Neural progenitor cell (in vitro differentiated cells): ENCODE measurements around the gene CDH13. TPM values are rescaled to one million over a fixed set of nuclear protein-coding genes. Genes with fewer than 3 reads are reported as not detected.

Experiments
- DNase-seq: peaks from one replicate; pipeline ENCODE4 v3.0.0-alpha.2; 2016; ENCODE audit warnings: low spot score
- H2AFZ ChIP-seq: fragments of 200-600 bp; sonication (generic); replicated peaks from 2 replicates; pipeline ENCODE4 v1.6.1; 2016; ENCODE audit warnings: antibody characterized with exemption
- H3F3A ChIP-seq: fragments of 200-600 bp; sonication (generic); 2 replicates; pipeline ENCODE4 v1.6.1; 2016; ENCODE audit warnings: antibody characterized with exemption, low read depth
- H3K27ac ChIP-seq: fragments of 200-600 bp; sonication (generic); 2 replicates; pipeline ENCODE4 v1.5.1; 2016; ENCODE audit warnings: mild to moderate bottlenecking
- H3K27me3 ChIP-seq: fragments of 200-600 bp; sonication (generic); 2 replicates; pipeline ENCODE4 v1.6.1; 2016; ENCODE audit warnings: mild to moderate bottlenecking, moderate library complexity
- H3K36me3 ChIP-seq: fragments of 200-600 bp; sonication (generic); 2 replicates; pipeline ENCODE4 v1.5.1; 2016
- H3K4me1 ChIP-seq: fragments of 200-600 bp; sonication (generic); 2 replicates; pipeline ENCODE4 v1.6.1; 2016; ENCODE audit warnings: mixed run types
- H3K4me2 ChIP-seq: fragments of 200-600 bp; sonication (generic); 2 replicates; pipeline ENCODE4 v1.6.1; 2016
- H3K4me3 ChIP-seq: fragments of 200-600 bp; sonication (generic); 2 replicates; pipeline ENCODE4 v1.5.1; 2016
- H3K79me2 ChIP-seq: fragments of 200-600 bp; sonication (generic); 2 replicates; pipeline ENCODE4 v1.6.1; 2016; ENCODE audit warnings: low read depth
- H3K9ac ChIP-seq: fragments of 200-600 bp; sonication (generic); 2 replicates; pipeline ENCODE4 v1.6.1; 2016
- H3K9me3 ChIP-seq: fragments of 200-600 bp; sonication (generic); 2 replicates; pipeline ENCODE4 v1.5.1; 2016; ENCODE audit warnings: low read depth
- H4K20me1 ChIP-seq: fragments of 200-600 bp; sonication (generic); 2 replicates; pipeline ENCODE4 v1.6.1; 2016; ENCODE audit warnings: low read depth
- H3K27ac Mint-ChIP-seq: 3 replicates; pipeline ENCODE4 v1.8.0; 2021; ENCODE audit warnings: mixed read lengths
- H3K27me3 Mint-ChIP-seq: 2 replicates; pipeline ENCODE4 v1.8.0; 2022; ENCODE audit warnings: low read depth, mild to moderate bottlenecking, inconsistent platforms, moderate library complexity, mixed read lengths; ENCODE audit not compliant: insufficient read depth
- H3K36me3 Mint-ChIP-seq: 3 replicates; pipeline ENCODE4 v1.8.0; 2021; ENCODE audit warnings: mixed read lengths
- H3K4me1 Mint-ChIP-seq: 3 replicates; pipeline ENCODE4 v1.8.0; 2021; ENCODE audit warnings: mixed read lengths
- H3K4me3 Mint-ChIP-seq: 3 replicates; pipeline ENCODE4 v1.8.0; 2021; ENCODE audit warnings: mild to moderate bottlenecking, moderate library complexity, mixed read lengths
- H3K9me3 Mint-ChIP-seq: 3 replicates; pipeline ENCODE4 v1.8.0; 2020; ENCODE audit warnings: mixed read lengths
- EZH2 ChIP-seq: fragments of 200-600 bp; sonication (generic); IDR thresholded peaks from 2 replicates; pipeline ENCODE4 v1.6.1; 2017; ENCODE audit warnings: antibody characterized with exemption, mild to moderate bottlenecking, moderate library complexity
- EZH2phosphoT487 ChIP-seq: fragments of 200-600 bp; sonication (generic); IDR thresholded peaks from 2 replicates; pipeline ENCODE4 v1.6.1; 2017; ENCODE audit warnings: antibody characterized with exemption
- total RNA-seq: library from RNA; depleted of rRNA; stranded (reverse); fragments of >200 nt; gene quantifications from 2 replicates; pipeline ENCODE4 v1.2.3, GENCODE V29; 2015; ENCODE audit warnings: low replicate concordance
- TF ChIP-seq, protein P1 (sequence below): fragments of 200-600 bp; sonication (generic); IDR thresholded peaks from 2 replicates; pipeline ENCODE4 v1.5.1; 2017; ENCODE audit warnings: antibody characterized with exemption, mild to moderate bottlenecking

CDH13 gene
- total RNA-seq, 1 donor from 2014 or later: 3.0 TPM

DNA sequence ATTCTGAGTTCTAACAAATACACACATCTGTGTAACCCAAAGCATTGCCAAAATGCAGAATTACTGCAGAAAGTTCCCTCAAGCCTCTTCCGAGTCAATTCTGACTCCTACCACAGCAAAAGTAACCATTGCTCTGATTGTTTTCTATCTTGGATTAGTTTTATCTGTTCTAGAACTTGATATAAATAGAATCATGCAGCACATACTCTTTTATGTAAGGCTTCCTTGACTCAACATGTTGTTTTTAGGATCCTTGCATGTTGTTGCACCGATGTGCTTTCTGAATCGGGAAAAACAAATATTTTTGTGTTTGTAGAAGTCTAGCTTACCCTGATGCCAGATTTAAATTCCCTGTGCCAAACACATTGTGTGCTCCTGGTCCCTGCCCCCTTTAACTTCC is 140.4 kb downstream of the CDH13 start:
- Mint-ChIP-seq H3K27me3 (peaks cover 2% of the 10 kb centered on the region), H3K4me3 (no peak overlapping the region), H3K9me3 (no peaks in the 10 kb centered on the region), H3K4me1 (no peaks in the 10 kb centered on the region), H3K36me3 (no peaks in the 10 kb centered on the region), H3K27ac (no peak overlapping the region)
- no peak for DNase-seq
- Histone ChIP-seq H3K27ac (no peak overlapping the region), H3K79me2 (no peaks in the 10 kb centered on the region), H4K20me1 (no peaks in the 10 kb centered on the region), H3K9ac (no peak overlapping the region), H3K4me1 (no peaks in the 10 kb centered on the region), H3K4me3 (no peak overlapping the region), H3K36me3 (no peaks in the 10 kb centered on the region), H3K27me3 (no peaks in the 10 kb centered on the region), H3K9me3 (no peaks in the 10 kb centered on the region), H3F3A (no peaks in the 10 kb centered on the region), H2AFZ (no peak overlapping the region), H3K4me2 (no peak overlapping the region)
- TF ChIP-seq EZH2 (no peak), EZH2phosphoT487 (no peak)
- TF ChIP-seq, protein P1, sequence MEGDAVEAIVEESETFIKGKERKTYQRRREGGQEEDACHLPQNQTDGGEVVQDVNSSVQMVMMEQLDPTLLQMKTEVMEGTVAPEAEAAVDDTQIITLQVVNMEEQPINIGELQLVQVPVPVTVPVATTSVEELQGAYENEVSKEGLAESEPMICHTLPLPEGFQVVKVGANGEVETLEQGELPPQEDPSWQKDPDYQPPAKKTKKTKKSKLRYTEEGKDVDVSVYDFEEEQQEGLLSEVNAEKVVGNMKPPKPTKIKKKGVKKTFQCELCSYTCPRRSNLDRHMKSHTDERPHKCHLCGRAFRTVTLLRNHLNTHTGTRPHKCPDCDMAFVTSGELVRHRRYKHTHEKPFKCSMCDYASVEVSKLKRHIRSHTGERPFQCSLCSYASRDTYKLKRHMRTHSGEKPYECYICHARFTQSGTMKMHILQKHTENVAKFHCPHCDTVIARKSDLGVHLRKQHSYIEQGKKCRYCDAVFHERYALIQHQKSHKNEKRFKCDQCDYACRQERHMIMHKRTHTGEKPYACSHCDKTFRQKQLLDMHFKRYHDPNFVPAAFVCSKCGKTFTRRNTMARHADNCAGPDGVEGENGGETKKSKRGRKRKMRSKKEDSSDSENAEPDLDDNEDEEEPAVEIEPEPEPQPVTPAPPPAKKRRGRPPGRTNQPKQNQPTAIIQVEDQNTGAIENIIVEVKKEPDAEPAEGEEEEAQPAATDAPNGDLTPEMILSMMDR: no peak

DNA sequence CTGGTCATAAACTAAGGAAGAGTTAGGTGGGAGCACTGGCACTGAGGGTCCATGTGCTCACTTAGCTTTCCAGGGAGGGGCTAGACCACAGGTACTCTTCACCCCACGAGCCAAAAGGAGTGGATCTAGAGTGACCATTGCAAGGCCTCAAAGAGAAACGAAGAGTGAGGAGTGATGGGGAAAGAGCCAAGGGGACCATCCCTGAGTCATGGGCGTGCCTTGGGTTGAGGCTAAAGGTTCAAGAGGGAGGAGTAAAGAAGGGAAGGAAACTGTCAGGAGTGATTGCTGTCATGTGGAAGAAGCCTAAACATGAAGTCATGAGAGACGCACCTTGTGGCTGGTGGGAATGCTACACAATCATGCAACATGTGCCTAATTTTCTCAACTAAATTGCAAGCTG is 141.0 kb downstream of the CDH13 start:
- no peaks in the 10 kb centered on the region for H3K4me1 ChIP-seq
- H4K20me1 ChIP-seq: no peaks in the 10 kb centered on the region
- Mint-ChIP-seq H3K27me3 (peaks cover 2% of the 10 kb centered on the region), H3K36me3 (no peaks in the 10 kb centered on the region), H3K27ac (no peak overlapping the region), H3K4me1 (no peaks in the 10 kb centered on the region), H3K9me3 (no peaks in the 10 kb centered on the region), H3K4me3 (no peak overlapping the region)
- DNase-seq: no peak
- no peak overlapping the region for H3K4me3 ChIP-seq
- H3K79me2 ChIP-seq: no peaks in the 10 kb centered on the region
- H2AFZ ChIP-seq: no peak overlapping the region
- no peaks in the 10 kb centered on the region for H3K27me3 ChIP-seq
- no peak overlapping the region for H3K4me2 ChIP-seq
- H3K36me3 ChIP-seq: no peaks in the 10 kb centered on the region
- TF ChIP-seq, protein P1: no peak
- TF ChIP-seq EZH2phosphoT487: no peak
- no peak for TF ChIP-seq EZH2
- H3K27ac ChIP-seq: no peak overlapping the region
- no peaks in the 10 kb centered on the region for H3K9me3 ChIP-seq
- H3F3A ChIP-seq: no peaks in the 10 kb centered on the region
- H3K9ac ChIP-seq: no peak overlapping the region

DNA sequence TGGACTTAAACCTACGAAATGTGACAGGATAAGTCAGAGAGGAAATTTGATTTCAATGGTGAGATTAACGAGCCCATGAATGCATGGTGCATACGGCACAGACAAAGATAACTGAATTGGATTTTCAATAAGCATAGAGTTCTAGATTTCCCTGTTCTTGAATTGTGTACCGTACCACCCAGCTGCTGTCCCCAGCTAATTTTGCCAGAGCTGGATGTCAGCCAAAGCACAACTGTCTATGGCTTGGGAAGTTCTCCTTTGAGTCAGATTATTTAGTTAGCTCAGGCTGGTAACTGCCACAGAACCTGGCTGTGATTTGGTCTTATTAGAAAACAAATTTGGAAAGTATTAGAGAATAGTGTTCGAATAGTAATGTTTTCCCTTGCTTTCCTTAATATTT is 143.1 kb downstream of the CDH13 start:
- Histone ChIP-seq H4K20me1 (no peaks in the 10 kb centered on the region), H3K4me1 (no peaks in the 10 kb centered on the region), H3K9ac (no peak overlapping the region), H3K9me3 (no peaks in the 10 kb centered on the region), H3K79me2 (no peaks in the 10 kb centered on the region), H3F3A (no peaks in the 10 kb centered on the region), H3K4me2 (no peak overlapping the region), H3K36me3 (no peaks in the 10 kb centered on the region), H3K27ac (no peak overlapping the region), H3K27me3 (no peaks in the 10 kb centered on the region), H3K4me3 (no peak overlapping the region), H2AFZ (no peak overlapping the region)
- H3K27me3 Mint-ChIP-seq: peaks cover 2% of the 10 kb centered on the region
- no peak for DNase-seq
- H3K9me3 Mint-ChIP-seq: no peaks in the 10 kb centered on the region
- H3K4me3 Mint-ChIP-seq: no peak overlapping the region
- TF ChIP-seq, protein P1: no peak
- no peak for TF ChIP-seq EZH2
- no peak for TF ChIP-seq EZH2phosphoT487
- no peaks in the 10 kb centered on the region for H3K4me1 Mint-ChIP-seq
- H3K27ac Mint-ChIP-seq: no peak overlapping the region
- no peaks in the 10 kb centered on the region for H3K36me3 Mint-ChIP-seq
